ENCODE data around the gene MTCL1.

MTCL1 gene

GRCh38 chr18:8874872-8875271 is 169.5 kb downstream of the MTCL1 start:
- no peak for DNase-seq

- no peak for DNase-seq
Measured at GRCh38 chr18:8876887-8877286, 171.5 kb downstream of the MTCL1 start.

- DNase-seq, result no peak
Measured at GRCh38 chr18:8881103-8881502, 175.7 kb downstream of the MTCL1 start.
